ENCODE data around the gene NET1. TPM values are rescaled to one million over a fixed set of nuclear protein-coding genes. Genes with fewer than 3 reads are reported as not detected.

Gene NET1
- total and polyA plus RNA-seq, 8 donors = 50.2 to 246 (median 84.6) TPM

- DNase-seq = no peak
- Histone ChIP-seq H3K4me1 (peaks cover 0 to 4% (median 2%) of the 10 kb centered on the region in 4 donors), H3K4me3 (no peak overlapping the region), H3K9me3 (peaks cover 0 to 18% (median 4%) of the 10 kb centered on the region in 4 donors), H3K36me3 (no peaks in the 10 kb centered on the region), H3K27me3 (no peaks in the 10 kb centered on the region), H3K27ac (no peak overlapping the region)
- intact Hi-C loops (cut with DNase I; ENCODE audit: low total_unique reads) = no loop called here
- TF ChIP-seq EP300 (IDR thresholded peaks at IDR 0.05) (no peak), POLR2AphosphoS5 (IDR thresholded peaks at IDR 0.05) (no peak), CTCF (IDR thresholded peaks at IDR 0.05) (no peak), POLR2A (IDR thresholded peaks at IDR 0.05) (no peak)
- WGBS, 5 donors = 67 to 84% (median 80%) methylated on average over 2 of the region's 2 CpGs
Measured at GRCh38 chr10:5385224-5385623, 27.1 kb upstream of the NET1 start.

- DNase-seq = no peak
- WGBS, 5 donors = 74 to 81% (median 77%) methylated on average over 5 of the region's 5 CpGs
- TF ChIP-seq CTCF (IDR thresholded peaks at IDR 0.05) (no peak), EP300 (IDR thresholded peaks at IDR 0.05) (no peak), POLR2AphosphoS5 (IDR thresholded peaks at IDR 0.05) (no peak), POLR2A (IDR thresholded peaks at IDR 0.05) (no peak)
- H3K4me1 ChIP-seq = peaks cover 0 to 4% (median 2%) of the 10 kb centered on the region in 4 donors
- no peak overlapping the region for H3K27ac ChIP-seq
- intact Hi-C loops (cut with DNase I; ENCODE audit: low total_unique reads) = no loop called here
- H3K9me3 ChIP-seq = peaks cover 12 to 35% (median 20%) of the 10 kb centered on the region in 4 donors
- no peaks in the 10 kb centered on the region for H3K36me3 ChIP-seq
- no peak overlapping the region for H3K4me3 ChIP-seq
- no peaks in the 10 kb centered on the region for H3K27me3 ChIP-seq
Measured at GRCh38 chr10:5387169-5387568, 25.2 kb upstream of the NET1 start.

GRCh38 chr10:5390607-5391205 lies 21.7 kb upstream of the NET1 start:
- no peaks in the 10 kb centered on the region for H3K4me1 ChIP-seq
- DNase-seq = no peak
- TF ChIP-seq POLR2A (IDR thresholded peaks at IDR 0.05) = no peak
- no peak for TF ChIP-seq POLR2AphosphoS5 (IDR thresholded peaks at IDR 0.05)
- TF ChIP-seq EP300 (IDR thresholded peaks at IDR 0.05) = no peak
- TF ChIP-seq CTCF (IDR thresholded peaks at IDR 0.05) = no peak
- H3K27me3 ChIP-seq = no peaks in the 10 kb centered on the region
- intact Hi-C loops (cut with DNase I; ENCODE audit: low total_unique reads) = no loop called here
- WGBS, 5 donors = 93 to 98% (median 96%) methylated on average over 1 of the region's 1 CpG
- no peak overlapping the region for H3K4me3 ChIP-seq
- H3K36me3 ChIP-seq = no peaks in the 10 kb centered on the region
- no peak overlapping the region for H3K27ac ChIP-seq
- H3K9me3 ChIP-seq = peaks cover 12 to 37% (median 25%) of the 10 kb centered on the region in 4 donors

- TF ChIP-seq POLR2AphosphoS5 (IDR thresholded peaks at IDR 0.05) (no peak), POLR2A (IDR thresholded peaks at IDR 0.05) (no peak), EP300 (IDR thresholded peaks at IDR 0.05) (no peak), CTCF (IDR thresholded peaks at IDR 0.05) (no peak)
- no peak for DNase-seq
- Histone ChIP-seq H3K36me3 (no peaks in the 10 kb centered on the region), H3K27ac (no peak overlapping the region), H3K27me3 (no peaks in the 10 kb centered on the region), H3K9me3 (peaks cover 12 to 37% (median 25%) of the 10 kb centered on the region in 4 donors), H3K4me1 (no peaks in the 10 kb centered on the region), H3K4me3 (no peak overlapping the region)
- intact Hi-C loops (cut with DNase I; ENCODE audit: low total_unique reads) = no loop called here
- WGBS, 5 donors = 88 to 93% (median 92%) methylated on average over 3 of the region's 3 CpGs
Measured at GRCh38 chr10:5391790-5392189, 20.6 kb upstream of the NET1 start.

Measured in stomach (tissue), 9 donors.